ENCODE results near the gene CTIF.

The CTIF gene

DNA sequence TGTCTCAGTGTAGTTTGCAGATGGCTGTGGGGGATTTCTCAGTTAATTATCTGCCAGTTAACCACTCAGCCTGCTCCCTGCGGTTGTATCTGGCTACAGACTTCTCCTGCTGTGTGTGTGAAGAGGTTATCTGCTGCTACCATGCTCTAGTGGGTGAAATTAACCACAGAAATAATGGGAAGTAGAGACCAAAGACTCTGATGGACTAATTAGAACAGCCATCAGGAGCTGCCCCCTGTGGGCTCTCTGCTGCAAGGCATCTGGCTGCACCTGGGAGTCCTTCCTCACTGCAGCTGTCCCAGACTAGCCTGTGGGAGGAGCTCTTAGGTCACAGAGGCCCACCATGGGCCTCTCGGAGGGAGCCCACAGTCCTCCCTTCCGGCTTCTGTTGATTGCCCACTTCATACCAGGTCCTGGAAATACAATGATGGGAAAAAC, 66.6 kb downstream of the CTIF start:
- DNase-seq, result peak; percentile 99

DNA sequence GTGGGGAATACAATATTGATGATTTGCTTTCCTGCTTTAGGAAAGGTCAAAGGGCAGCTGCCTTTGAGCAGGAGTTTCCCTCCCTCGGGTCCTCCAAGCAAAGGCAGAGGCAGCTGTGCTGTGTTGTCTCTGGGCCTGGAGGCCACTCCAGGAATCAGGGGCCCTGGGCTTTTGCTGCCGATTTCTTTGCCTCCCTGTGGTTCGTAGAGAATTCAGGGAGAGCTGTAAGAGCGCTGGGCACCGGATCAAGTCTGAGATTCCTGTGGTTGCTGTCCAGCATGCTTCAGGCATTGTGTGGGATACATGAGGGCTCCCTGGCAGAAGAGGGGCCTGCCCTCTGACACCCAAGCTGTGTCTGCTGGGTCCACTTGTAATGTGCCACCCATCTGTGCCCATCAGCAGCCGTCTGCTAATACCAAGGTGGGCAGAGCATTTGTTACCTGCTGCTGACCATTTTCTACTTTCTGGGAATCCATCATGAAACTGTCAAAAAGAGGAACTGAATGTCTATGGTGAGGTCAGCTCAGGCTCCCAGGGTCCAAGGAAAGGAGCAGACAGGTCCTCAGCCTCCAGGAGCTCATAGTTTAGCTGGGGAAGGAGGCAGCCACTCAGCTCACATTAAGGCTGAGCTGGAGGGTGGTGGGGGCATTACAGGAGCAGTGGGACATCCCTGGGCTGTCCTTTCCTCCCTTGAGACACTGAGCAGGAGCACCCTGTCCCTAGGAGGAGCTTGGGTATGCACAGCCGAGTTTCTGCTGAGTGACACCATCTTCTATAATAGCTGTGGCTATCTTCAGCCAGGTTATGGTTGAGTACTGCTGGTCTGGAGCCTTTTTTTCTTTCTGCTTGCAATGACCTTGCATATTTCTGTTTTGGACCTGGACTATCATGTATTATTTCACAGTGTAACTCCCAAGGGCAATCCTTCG, 68.5 kb downstream of the CTIF start:
- no peak for DNase-seq

DNA sequence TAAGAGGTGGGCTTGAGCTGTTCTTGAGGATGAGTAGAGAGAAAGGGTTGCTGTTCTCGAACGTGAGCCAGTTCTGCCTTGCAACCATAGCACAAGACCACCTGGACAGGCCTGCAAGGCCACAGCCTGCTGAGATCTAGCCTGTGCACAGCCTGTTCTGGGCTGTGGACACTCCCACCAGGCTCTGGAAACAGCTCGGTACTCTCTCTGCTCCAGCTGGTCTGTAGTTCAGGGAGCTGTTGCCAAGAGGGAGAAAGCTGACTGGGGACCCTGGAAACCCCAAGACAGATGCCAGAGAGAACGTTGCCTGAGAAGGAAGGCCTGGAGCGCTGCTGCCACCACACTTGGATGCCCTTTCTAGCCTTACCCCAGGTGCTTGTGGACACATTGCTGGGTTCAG, 69.8 kb downstream of the CTIF start:
- DNase-seq, result no peak

DNA sequence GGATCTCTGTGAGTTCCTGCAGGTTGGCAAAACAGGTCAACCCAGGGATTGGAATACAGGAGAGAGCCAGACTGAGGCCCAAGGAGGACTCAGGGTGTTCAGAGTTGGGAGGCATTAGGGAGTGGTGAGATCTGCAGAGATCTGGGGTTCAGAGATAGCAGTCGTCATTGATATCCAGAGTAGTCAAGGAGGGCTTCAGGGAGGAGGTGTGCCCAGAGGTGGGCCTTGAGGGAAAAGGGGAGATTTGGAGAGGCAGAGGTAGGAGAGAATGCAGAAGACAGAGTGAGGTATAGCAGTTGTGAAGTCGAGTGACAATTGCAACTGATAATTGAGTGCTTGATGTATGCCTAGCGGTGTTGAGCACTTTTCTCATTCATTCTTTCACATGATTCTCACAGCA, 70.3 kb downstream of the CTIF start:
- DNase-seq, result no peak

DNA sequence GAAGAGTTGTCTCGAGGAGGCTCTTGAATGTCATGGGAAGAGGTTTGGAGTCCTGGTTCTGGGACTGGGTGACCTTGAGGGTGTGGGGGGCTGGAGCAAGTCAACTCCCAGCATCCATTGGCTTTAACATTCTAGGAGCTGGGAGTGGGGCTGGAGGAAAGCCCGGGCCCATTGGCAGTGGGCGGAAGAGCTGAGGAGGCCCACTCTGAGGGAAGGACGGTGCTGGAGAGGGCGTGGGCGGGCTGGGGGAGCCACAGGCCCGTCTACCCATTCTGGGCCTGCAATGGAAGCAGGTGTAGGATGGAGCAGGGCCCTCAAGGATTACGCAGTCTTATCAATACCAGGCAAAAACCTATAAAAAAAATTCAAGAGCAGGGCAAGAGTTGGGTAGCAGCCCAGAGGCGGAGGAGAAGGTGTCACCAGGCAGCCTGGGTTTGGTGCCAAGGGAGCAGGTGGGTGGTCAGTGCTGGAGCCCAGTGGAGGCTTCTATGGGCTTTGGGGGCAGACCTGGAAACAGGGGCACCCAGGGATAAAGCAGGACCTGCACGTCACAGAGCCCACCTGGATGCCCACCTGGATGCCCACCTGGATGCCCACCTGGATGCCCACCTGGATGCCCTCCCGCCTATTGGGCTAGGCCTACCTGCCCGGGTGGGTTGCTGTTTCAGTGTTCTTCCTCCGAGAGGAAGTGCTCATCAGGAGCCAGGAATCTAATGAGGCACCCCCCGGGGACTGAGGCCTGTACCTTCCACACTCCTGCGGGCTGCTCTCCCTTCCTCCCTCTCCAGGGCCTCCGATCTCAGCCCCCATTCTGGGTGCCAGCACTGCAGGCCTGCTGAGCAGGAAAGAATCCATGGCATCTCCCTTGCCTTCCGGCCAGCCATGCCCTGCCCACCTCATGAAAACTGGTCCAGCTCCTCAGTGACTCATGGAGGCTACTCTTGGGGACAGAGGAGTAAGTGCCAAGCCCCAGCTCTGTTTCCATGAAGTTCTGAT, 71.3 kb downstream of the CTIF start:
- no peak for DNase-seq

DNA sequence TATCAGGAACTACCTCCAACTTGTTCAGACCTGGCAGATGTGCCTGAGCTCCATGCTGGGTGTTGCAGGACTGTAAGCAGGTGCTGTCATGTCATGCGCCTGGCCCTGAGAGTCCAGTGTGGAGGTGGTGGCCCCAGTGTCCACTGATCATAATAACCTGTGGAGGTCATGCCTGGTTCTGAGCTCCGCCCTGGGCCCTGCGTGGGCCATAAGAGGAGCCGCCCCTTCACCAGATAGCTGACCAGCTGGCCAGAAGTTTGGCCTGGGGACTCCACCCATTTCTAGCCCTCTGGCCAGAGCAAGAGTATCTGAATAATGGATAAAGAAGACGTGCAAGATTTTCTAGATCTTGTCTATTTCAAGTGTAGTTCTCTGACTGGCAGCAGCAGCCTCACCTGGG, 72.4 kb downstream of the CTIF start:
- DNase-seq, result no peak

DNA sequence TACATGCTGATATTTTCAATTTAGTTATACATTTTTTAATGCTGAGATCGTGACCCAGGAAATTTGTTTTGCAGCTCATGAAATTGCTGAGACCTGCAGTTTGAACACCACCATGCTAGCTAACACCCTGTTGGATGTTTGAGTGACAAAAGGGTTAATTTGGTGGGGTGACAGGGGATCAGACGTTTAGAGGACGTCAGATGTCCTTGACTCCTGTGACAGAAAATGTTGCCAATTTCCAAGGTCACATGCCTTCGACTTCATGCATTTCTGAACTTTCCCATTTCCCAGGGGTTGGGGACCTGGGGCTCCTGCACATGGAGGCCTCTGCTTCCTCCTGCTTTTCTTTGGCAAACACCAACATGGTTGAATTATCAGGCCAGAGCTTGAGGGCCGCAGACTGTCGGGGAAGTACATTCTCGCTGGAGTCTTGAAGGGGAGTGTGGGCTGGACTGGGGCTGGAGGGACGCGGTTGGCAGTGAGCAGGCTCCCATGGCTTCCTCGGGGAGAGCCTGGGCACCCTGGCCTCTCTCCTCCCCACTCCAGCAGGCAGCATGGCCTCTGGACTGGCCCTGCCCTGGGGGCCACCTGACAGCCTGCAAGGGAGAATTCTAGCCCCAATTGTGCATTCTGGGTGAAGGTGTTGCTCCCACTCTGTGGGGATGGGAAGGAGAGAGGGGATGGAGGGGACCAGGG, 73.1 kb downstream of the CTIF start:
- DNase-seq, result no peak

DNA sequence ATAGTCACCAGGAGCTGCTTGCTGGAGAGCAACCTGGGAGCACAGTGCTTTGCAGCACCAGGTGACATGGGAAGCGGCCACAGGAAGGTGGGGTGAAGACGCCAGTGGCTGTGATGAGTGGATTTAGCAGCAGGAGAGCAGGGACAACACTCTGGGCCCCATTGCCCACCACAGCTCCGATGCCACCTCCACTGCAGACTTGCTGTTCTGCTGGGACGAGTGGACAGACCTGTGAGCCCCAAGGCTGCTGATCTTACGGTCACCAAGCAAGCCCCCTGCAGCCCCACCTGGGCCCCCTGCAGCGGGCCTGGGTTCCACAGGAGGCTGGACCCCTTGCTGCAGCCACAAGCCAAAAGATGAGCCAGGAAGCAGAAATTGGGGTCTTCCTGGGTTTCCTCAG, 73.7 kb downstream of the CTIF start:
- no peak for DNase-seq

DNA sequence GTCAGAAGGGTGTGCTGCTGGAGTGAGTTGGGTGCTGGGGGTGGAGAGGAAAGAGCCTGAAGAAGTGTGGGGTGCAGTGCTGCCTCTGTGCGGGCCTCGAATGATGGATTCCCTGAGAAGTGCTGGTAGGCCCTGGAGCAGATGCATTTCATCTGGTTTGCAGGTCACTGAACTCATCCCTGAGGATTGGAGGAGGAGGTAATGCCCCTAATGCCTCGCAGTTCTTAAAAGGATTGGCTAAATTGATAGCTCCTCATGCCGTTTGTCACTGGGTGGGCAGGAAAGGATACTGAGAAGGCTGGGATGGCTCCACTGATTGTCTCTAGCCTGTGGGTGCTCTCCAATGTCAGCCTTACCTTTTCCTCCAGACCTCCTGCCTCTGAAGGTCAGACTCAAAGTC, 74.1 kb downstream of the CTIF start:
- no peak for DNase-seq

DNA sequence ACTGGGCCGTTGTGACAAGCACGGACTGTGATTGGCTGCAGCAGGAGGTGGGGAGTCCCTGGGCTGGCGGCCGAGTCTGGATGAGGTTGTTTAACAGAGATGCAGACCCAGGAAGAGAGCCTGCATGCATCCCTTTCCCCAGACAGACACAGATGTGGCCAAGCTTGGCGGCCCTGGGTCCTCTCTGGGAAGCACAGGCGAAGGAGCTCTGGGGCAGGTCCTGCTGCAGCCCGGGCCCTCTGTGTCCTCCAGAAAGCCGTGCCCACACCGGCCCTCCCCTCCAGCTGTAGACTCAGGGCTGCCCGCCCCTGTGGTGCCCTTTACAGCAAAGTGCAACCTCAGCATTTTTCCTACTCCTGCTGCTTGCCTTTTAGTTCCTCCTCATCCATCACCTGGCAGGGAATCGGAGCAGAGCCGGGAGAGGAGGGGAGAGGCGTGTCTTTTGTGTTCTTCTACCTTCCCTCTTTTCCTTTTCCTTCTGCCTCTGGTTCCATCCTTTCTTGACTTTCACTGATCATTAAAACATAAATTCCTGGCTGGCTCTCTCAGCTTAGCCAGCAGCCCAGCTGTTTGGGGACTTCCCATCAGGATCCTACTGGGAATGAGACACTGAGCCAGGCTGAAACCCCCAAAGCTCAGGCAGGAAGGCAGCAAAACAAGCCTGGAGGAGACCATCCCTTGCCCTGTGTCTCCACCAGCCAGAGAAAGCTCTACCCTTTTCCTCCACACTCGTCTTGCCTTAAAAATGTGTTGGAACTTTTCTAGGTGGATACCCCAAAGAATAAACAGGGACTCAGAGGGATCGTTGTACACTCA, 75.0 kb downstream of the CTIF start:
- DNase-seq, result no peak

DNA sequence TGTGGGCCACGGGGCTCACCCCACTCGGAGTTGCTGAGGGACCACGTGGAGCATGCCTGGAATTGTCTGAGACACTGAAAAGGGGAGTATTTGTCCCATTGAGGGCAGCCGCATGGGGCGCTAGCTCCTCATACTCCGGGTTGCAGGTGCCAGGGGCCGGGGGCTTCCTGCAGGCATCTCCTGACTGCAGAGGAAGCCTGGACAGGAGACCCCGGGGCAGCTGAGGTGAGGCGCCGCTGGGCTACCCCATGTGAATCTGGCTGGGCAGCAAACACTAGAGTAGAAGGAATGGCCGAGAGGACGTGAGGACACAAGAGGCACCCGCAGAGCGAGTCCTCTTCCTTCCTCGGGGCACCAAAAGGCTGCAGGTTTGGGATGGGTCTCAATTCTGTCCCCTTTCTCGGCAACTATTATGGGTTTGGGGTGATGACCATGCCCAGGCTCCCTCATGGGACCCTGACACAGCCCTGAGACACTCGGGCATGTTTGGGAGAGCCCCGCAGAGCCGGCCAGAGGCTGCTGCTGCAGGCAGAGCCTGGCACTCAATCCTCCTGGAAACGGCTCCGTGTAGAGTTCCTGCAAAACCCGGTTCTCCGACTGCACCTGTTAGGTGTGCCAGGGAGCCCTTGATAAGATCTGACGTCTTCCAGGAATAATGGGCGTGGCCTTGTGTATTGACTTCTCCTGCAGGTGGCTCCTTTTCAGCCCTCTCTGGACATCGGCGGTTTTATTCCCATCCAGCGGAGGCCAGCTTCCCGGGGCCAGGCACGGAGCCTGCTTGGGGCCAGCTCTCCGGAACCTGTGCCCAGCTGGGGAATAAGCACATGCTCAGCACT, 77.0 kb downstream of the CTIF start:
- DNase-seq, result no peak

DNA sequence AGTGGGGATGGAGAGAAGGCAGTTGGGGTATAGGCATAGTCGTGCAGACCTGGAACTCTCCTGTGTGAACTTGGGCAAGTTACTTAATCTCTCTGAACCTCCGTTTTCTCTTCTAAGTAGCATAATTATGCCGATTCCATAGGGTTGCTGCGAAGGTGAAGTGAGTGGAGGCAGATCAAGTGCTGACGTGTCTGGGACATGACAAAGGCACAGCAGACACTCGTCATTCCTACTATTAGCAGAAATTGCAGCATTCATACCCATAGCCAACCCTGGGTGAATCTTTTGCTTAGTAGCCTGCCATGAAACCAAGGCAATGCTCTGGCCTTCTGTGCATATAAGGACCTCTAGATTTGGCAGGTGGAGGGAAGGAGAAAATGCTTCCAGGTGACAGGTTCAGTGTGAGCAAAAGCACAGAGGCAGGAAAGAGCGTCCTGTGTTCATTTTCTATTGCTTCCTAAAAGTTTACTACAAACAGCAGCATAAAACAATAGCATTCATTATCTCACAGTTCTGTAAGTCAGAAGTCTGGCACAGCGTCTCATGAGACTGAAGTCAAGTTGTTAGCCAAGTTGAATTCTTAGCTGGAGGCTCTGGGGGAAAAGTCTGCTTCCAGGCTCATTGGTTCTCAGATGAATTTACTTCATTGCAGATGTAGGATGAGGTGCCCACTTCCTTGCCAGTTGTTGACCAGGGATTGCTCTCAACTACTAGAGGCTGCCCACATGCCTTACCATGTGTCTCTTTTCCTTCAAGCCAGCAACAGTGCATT, 77.8 kb downstream of the CTIF start:
- DNase-seq, result no peak

DNA sequence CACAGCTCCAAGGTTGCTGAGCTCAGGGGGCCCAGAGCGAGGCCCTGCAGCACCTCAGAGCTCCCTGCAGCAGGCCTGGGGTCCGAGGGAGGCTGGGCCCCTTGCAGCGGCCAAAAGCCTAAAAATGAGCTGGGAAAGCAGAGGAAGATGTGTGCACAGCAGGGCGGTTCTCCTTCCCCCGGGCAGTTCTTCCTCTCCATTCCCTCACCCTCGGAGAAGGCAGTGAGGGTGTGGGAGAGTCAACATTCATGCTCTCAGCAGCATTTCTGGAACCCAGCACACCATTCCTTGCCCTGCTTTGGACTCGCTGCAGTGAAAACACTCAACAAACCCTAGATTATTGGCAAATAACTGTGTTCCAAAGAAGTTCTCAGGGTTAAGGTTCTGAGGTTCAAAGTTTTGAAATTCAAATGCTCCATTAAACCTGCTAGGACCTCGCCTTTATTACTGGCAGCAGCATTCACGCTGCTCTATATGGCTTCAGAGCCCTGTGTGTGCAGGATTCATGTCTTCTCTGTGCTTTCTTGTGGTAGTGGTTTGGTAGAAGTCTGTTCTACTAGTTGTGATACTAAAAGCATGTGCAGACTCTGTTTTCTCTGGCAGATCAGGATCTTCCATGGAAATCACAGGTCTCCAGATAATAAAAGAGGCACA, 79.1 kb downstream of the CTIF start:
- DNase-seq, result no peak

DNA sequence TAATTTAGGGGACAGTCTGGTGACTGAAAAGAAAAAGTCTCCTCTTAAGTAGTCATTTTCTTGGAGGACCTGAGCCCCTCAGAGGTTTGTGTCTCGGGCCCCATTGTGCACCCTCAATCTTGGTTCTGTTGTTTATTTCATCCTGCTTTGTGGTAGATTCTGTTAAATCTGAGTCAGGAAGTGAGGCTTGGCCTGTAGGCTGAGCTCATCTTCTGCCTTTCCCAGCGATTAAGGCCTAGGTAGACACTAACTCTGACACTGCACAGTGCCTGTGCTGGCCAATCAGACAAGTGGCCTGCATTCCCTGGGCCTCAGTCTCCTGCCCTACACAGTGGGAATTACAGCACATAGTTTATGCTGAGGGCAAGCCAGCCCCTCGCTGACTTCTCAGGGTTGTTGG, 80.2 kb downstream of the CTIF start:
- no peak for DNase-seq

DNA sequence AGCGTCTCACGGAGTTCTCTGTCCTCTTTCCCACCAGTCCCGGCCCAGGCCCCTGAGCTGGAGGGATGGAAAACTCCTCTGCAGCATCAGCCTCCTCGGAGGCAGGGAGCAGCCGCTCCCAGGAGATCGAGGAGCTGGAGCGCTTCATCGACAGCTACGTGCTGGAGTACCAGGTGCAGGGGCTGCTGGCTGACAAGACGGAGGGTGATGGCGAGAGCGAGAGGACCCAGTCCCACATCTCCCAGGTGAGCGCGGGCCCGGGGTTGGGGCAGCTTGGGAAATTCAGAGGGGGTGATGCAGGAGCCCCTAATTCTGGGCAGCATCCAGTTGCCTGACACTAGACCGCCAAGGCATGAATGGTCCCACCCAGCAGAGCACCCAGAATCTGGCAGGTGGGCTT, 80.7 kb downstream of the CTIF start:
- no peak for DNase-seq

DNA sequence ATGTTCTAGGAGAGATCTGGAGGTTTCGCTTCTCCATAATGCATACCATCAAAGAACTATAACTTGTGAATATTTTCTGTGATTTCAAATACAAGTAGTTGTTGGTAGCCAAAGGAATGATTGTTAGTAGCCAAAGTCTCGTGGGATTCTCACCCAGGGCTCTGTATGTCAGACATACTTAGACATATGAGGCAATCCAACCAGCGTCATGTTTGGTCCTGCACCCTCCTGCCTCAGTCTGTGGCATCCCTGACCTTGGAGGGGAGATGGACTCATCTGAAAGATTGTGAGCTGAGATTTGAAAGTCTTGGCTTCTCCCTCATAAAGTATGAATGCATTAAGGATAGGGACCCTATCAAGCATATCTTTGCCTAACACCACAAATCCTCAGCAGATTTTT, 81.2 kb downstream of the CTIF start:
- no peak for DNase-seq

DNA sequence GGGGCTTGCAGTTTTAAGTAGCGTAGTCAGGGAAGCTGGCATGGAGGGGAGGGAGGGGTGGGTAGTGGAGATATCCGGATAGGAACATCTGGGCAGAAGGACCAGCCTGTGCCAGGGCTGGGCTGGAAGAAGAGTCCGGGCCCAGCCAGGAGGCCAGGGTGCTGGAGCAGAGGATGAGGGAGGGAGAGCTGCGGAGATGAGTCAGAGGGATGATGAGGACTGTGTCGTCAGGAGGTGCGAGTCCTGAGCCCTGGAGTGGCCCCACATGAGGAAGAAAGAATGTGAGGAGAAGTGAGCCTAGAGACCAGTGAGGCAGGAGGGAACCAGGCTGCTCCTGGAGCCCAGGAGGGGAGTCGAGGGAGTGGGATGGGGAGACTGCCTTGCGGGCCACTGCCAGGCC, 82.4 kb downstream of the CTIF start:
- DNase-seq, result no peak

DNA sequence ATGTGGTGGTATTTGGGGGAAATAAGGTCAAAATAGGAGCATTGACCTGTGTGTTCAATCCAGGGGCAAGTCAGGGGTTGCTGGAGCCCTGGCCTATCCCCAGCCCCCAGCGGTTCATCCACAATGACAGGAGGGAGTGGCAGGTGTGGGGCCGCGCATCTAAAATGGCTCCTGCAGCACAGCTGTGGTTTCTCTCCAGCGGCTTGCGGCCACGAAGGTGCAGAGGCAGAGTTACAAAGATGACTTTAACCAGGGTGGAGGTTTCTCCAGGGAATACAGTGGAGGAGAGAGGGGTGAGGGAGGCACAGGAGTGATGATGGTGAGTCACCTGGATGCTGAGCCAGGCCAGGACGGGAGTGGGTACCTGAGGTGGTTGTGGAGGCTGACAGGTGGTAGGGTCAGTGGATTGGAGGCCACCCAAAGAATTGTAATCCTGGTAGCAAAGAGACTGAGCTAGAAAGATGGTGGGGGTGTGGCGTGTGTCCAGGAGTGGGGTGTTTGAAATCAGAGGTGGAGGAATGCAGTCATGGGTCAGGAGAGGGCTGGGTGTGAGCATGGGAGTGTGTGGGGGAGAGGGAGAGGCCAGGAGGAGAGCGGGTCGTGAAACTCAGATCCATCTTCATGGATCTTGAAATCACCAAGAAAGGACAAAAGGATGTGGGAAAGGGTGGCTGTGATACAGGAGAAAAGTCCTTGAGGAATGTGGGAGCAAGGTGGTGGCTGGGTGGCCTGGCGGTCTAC, 83.2 kb downstream of the CTIF start:
- no peak for DNase-seq

DNA sequence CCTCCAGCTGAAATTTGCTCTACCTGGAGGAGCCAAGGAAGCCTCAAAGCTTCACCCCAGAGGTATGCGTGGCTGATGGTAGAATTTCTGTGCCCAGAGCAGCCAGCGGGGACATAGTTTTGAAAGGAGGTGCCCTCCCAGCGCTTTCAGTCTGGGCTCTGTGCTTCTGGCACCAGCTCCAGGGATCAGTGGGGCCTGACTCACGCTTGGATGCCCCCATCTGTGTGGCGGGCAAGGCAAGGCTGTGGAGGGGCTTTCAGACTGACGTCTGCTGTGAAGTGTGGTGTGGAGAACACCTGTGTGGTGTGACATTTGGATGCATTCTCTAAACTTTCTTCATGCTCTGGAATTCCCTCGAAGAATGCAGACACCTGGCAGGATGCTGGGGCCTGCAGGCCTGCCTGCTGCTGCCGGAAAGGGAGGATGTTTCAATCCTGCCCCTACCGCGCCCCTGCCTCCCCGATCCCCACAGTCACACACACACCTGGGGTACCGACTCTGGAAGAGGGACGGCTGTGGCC, 84.1 kb downstream of the CTIF start:
- DNase-seq, result no peak

Data from hematopoietic multipotent progenitor cell treated with erythropoietin and hydrocortisone succinate and interleukin-3 and kit ligand, for 4 days (in vitro differentiated cells).